ENCODE data around the gene SH3PXD2A.
A peak's percentile ranks its signal among the peaks of the same experiment; 100 is the strongest.

The SH3PXD2A gene

GRCh38 chr10:103652599-103653281 lies 202.6 kb downstream of the SH3PXD2A start:
- peaks cover 67% of the 10 kb centered on the region for H3K4me1 ChIP-seq (ENCODE audit: control insufficient read depth, insufficient read depth, low read length)
- no peak overlapping the region for H3K27ac ChIP-seq (ENCODE audit: low read length)
- no peaks in the 10 kb centered on the region for H3K9me3 ChIP-seq (ENCODE audit: control insufficient read depth in 2 of 2, low read length in 2 of 2)
- H3K9ac ChIP-seq (ENCODE audit: low read length in 2 of 2), result no peak overlapping the region
- no peak overlapping the region for H3K4me3 ChIP-seq (ENCODE audit: low read length in 2 of 2)
- H3K36me3 ChIP-seq (ENCODE audit: control insufficient read depth in 2 of 2, insufficient read depth in 2 of 2, low read length in 2 of 2), result peaks cover 6 to 17% of the 10 kb centered on the region in 2 donors
- no peaks in the 10 kb centered on the region for H3K27me3 ChIP-seq (ENCODE audit: control insufficient read depth in 1 of 2, insufficient read depth in 2 of 2, low read length in 2 of 2)

- H3K36me3 ChIP-seq (ENCODE audit: control insufficient read depth in 2 of 2, insufficient read depth in 2 of 2, low read length in 2 of 2), result peaks cover 4 to 17% of the 10 kb centered on the region in 2 donors
- no peaks in the 10 kb centered on the region for H3K27me3 ChIP-seq (ENCODE audit: control insufficient read depth in 1 of 2, insufficient read depth in 2 of 2, low read length in 2 of 2)
- peak overlapping the region; percentile 37 for H3K27ac ChIP-seq (ENCODE audit: low read length)
- H3K4me1 ChIP-seq (ENCODE audit: control insufficient read depth, insufficient read depth, low read length), result peaks cover 74% of the 10 kb centered on the region
- no peaks in the 10 kb centered on the region for H3K9me3 ChIP-seq (ENCODE audit: control insufficient read depth in 2 of 2, low read length in 2 of 2)
- no peak overlapping the region for H3K9ac ChIP-seq (ENCODE audit: low read length in 2 of 2)
- H3K4me3 ChIP-seq (ENCODE audit: low read length in 2 of 2), result peak overlapping the region in 1 of 2 donors; percentile 22
Observed at GRCh38 chr10:103651783-103652476, 203.4 kb downstream of the SH3PXD2A start.

GRCh38 chr10:103651333-103651732 lies 204.0 kb downstream of the SH3PXD2A start:
- H3K4me3 ChIP-seq (ENCODE audit: low read length in 2 of 2), result no peak overlapping the region

GRCh38 chr10:103649654-103650423 lies 205.5 kb downstream of the SH3PXD2A start:
- Histone ChIP-seq H3K9me3 (ENCODE audit: control insufficient read depth in 2 of 2, low read length in 2 of 2) (no peaks in the 10 kb centered on the region), H3K4me1 (ENCODE audit: control insufficient read depth, insufficient read depth, low read length) (peaks cover 85% of the 10 kb centered on the region), H3K27me3 (ENCODE audit: control insufficient read depth in 1 of 2, insufficient read depth in 2 of 2, low read length in 2 of 2) (no peaks in the 10 kb centered on the region), H3K36me3 (ENCODE audit: control insufficient read depth in 2 of 2, insufficient read depth in 2 of 2, low read length in 2 of 2) (peaks cover 6 to 16% of the 10 kb centered on the region in 2 donors), H3K27ac (ENCODE audit: low read length) (peak overlapping the region; percentile 66), H3K9ac (ENCODE audit: low read length in 2 of 2) (no peak overlapping the region), H3K4me3 (ENCODE audit: low read length in 2 of 2) (peak overlapping the region in 1 of 2 donors; percentile 52)

More at GRCh38 chr10:103651333-103651732, 204.0 kb downstream of the SH3PXD2A start:
- no peak overlapping the region for H3K27ac ChIP-seq (ENCODE audit: low read length)
- peaks cover 76% of the 10 kb centered on the region for H3K4me1 ChIP-seq (ENCODE audit: control insufficient read depth, insufficient read depth, low read length)
- H3K9me3 ChIP-seq (ENCODE audit: control insufficient read depth in 2 of 2, low read length in 2 of 2), result no peaks in the 10 kb centered on the region
- no peaks in the 10 kb centered on the region for H3K27me3 ChIP-seq (ENCODE audit: control insufficient read depth in 1 of 2, insufficient read depth in 2 of 2, low read length in 2 of 2)
- peaks cover 6 to 19% of the 10 kb centered on the region in 2 donors for H3K36me3 ChIP-seq (ENCODE audit: control insufficient read depth in 2 of 2, insufficient read depth in 2 of 2, low read length in 2 of 2)
- H3K9ac ChIP-seq (ENCODE audit: low read length in 2 of 2), result no peak overlapping the region

- peaks cover 84% of the 10 kb centered on the region for H3K4me1 ChIP-seq (ENCODE audit: control insufficient read depth, insufficient read depth, low read length)
- peak overlapping the region in 1 of 2 donors; percentile 52 for H3K4me3 ChIP-seq (ENCODE audit: low read length in 2 of 2)
- no peaks in the 10 kb centered on the region for H3K9me3 ChIP-seq (ENCODE audit: control insufficient read depth in 2 of 2, low read length in 2 of 2)
- no peak overlapping the region for H3K9ac ChIP-seq (ENCODE audit: low read length in 2 of 2)
- H3K27me3 ChIP-seq (ENCODE audit: control insufficient read depth in 1 of 2, insufficient read depth in 2 of 2, low read length in 2 of 2), result no peaks in the 10 kb centered on the region
- peak overlapping the region; percentile 66 for H3K27ac ChIP-seq (ENCODE audit: low read length)
- peaks cover 6 to 16% of the 10 kb centered on the region in 2 donors for H3K36me3 ChIP-seq (ENCODE audit: control insufficient read depth in 2 of 2, insufficient read depth in 2 of 2, low read length in 2 of 2)
Observed at GRCh38 chr10:103648636-103649532, 206.5 kb downstream of the SH3PXD2A start.

GRCh38 chr10:103648251-103648635 lies 207.1 kb downstream of the SH3PXD2A start:
- H3K4me3 ChIP-seq (ENCODE audit: low read length in 2 of 2), result peak overlapping the region in 1 of 2 donors; percentile 52
- no peak overlapping the region for H3K9ac ChIP-seq (ENCODE audit: low read length in 2 of 2)
- H3K9me3 ChIP-seq (ENCODE audit: control insufficient read depth in 2 of 2, low read length in 2 of 2), result no peaks in the 10 kb centered on the region
- H3K4me1 ChIP-seq (ENCODE audit: control insufficient read depth, insufficient read depth, low read length), result peaks cover 78% of the 10 kb centered on the region
- H3K27ac ChIP-seq (ENCODE audit: low read length), result peak overlapping the region; percentile 66
- H3K36me3 ChIP-seq (ENCODE audit: control insufficient read depth in 2 of 2, insufficient read depth in 2 of 2, low read length in 2 of 2), result peaks cover 6 to 16% of the 10 kb centered on the region in 2 donors
- H3K27me3 ChIP-seq (ENCODE audit: control insufficient read depth in 1 of 2, insufficient read depth in 2 of 2, low read length in 2 of 2), result no peaks in the 10 kb centered on the region

- Histone ChIP-seq H3K27me3 (ENCODE audit: control insufficient read depth in 1 of 2, insufficient read depth in 2 of 2, low read length in 2 of 2) (no peaks in the 10 kb centered on the region), H3K4me1 (ENCODE audit: control insufficient read depth, insufficient read depth, low read length) (peaks cover 71% of the 10 kb centered on the region), H3K27ac (ENCODE audit: low read length) (no peak overlapping the region), H3K36me3 (ENCODE audit: control insufficient read depth in 2 of 2, insufficient read depth in 2 of 2, low read length in 2 of 2) (peaks cover 8 to 19% of the 10 kb centered on the region in 2 donors), H3K9ac (ENCODE audit: low read length in 2 of 2) (no peak overlapping the region), H3K9me3 (ENCODE audit: control insufficient read depth in 2 of 2, low read length in 2 of 2) (no peaks in the 10 kb centered on the region), H3K4me3 (ENCODE audit: low read length in 2 of 2) (no peak overlapping the region)
Observed at GRCh38 chr10:103646304-103646703, 209.1 kb downstream of the SH3PXD2A start.

- H3K27ac ChIP-seq (ENCODE audit: low read length), result peak overlapping the region; percentile 64
- H3K27me3 ChIP-seq (ENCODE audit: control insufficient read depth in 1 of 2, insufficient read depth in 2 of 2, low read length in 2 of 2), result no peaks in the 10 kb centered on the region
- H3K9me3 ChIP-seq (ENCODE audit: control insufficient read depth in 2 of 2, low read length in 2 of 2), result no peaks in the 10 kb centered on the region
- no peak overlapping the region for H3K9ac ChIP-seq (ENCODE audit: low read length in 2 of 2)
- H3K36me3 ChIP-seq (ENCODE audit: control insufficient read depth in 2 of 2, insufficient read depth in 2 of 2, low read length in 2 of 2), result peaks cover 8 to 19% of the 10 kb centered on the region in 2 donors
- peak overlapping the region in 1 of 2 donors; percentile 8 for H3K4me3 ChIP-seq (ENCODE audit: low read length in 2 of 2)
- H3K4me1 ChIP-seq (ENCODE audit: control insufficient read depth, insufficient read depth, low read length), result peaks cover 71% of the 10 kb centered on the region
Observed at GRCh38 chr10:103645141-103646054, 210.0 kb downstream of the SH3PXD2A start.

- Histone ChIP-seq H3K4me1 (ENCODE audit: control insufficient read depth, insufficient read depth, low read length) (peaks cover 62% of the 10 kb centered on the region), H3K4me3 (ENCODE audit: low read length in 2 of 2) (no peak overlapping the region), H3K27me3 (ENCODE audit: control insufficient read depth in 1 of 2, insufficient read depth in 2 of 2, low read length in 2 of 2) (no peaks in the 10 kb centered on the region), H3K9me3 (ENCODE audit: control insufficient read depth in 2 of 2, low read length in 2 of 2) (no peaks in the 10 kb centered on the region), H3K9ac (ENCODE audit: low read length in 2 of 2) (no peak overlapping the region), H3K36me3 (ENCODE audit: control insufficient read depth in 2 of 2, insufficient read depth in 2 of 2, low read length in 2 of 2) (peaks cover 8 to 19% of the 10 kb centered on the region in 2 donors), H3K27ac (ENCODE audit: low read length) (no peak overlapping the region)
Observed at GRCh38 chr10:103643381-103643780, 212.0 kb downstream of the SH3PXD2A start.
